ENCODE data around the gene USP7. TPM values are rescaled to one million over a fixed set of nuclear protein-coding genes. Genes with fewer than 3 reads are reported as not detected.

The USP7 gene
- total RNA-seq, 2 experiments from 2014 or later = 165 to 198 TPM

GRCh38 chr16:8887952-8888560 lies 75.7 kb downstream of the USP7 start:
- H3K27me3 Mint-ChIP-seq = peaks cover 3% of the 10 kb centered on the region
- H3K36me3 Mint-ChIP-seq (ENCODE audit: low read depth) = peaks cover 25% of the 10 kb centered on the region
- intact Hi-C loops (cut with DNase I, micrococcal nuclease) = loop anchor here in 1 of 2 experiments (2.0 kb wide), 1 partner anchor 61 kb away; no protein-coding TSS in a partner anchor
- H3K4me3 Mint-ChIP-seq = no peak overlapping the region
- no peak overlapping the region for H3K27ac Mint-ChIP-seq
- no peak for DNase-seq
- ChIA-PET CTCF (interaction anchor here (0.6 kb wide), 1 partner anchor 15 kb away, joined by 5 read pairs; no protein-coding TSS in a partner anchor), POLR2A (interaction anchor here (0.8 kb wide), 1 partner anchor 23 kb away, joined by 3 read pairs; no protein-coding TSS in a partner anchor)
- no peak for ATAC-seq
- peaks cover 17% of the 10 kb centered on the region for H3K4me1 Mint-ChIP-seq
- no peaks in the 10 kb centered on the region for H3K9me3 Mint-ChIP-seq (ENCODE audit: low read depth)

- no peaks in the 10 kb centered on the region for H3K9me3 Mint-ChIP-seq (ENCODE audit: low read depth)
- ChIA-PET POLR2A (no interaction called here), CTCF (no interaction called here)
- ATAC-seq (no peak), DNase-seq (no peak)
- H3K4me3 Mint-ChIP-seq = no peak overlapping the region
- H3K27ac Mint-ChIP-seq = peak overlapping the region; percentile 26
- H3K27me3 Mint-ChIP-seq = peaks cover 3% of the 10 kb centered on the region
- intact Hi-C loops (cut with DNase I, micrococcal nuclease) = no loop called here
- peaks cover 21% of the 10 kb centered on the region for H3K36me3 Mint-ChIP-seq (ENCODE audit: low read depth)
- peaks cover 17% of the 10 kb centered on the region for H3K4me1 Mint-ChIP-seq
Measured at GRCh38 chr16:8887431-8887765, 76.3 kb downstream of the USP7 start.

GRCh38 chr16:8886593-8887430 lies 76.9 kb downstream of the USP7 start:
- Mint-ChIP-seq H3K36me3 (ENCODE audit: low read depth) (peaks cover 19% of the 10 kb centered on the region), H3K9me3 (ENCODE audit: low read depth) (no peaks in the 10 kb centered on the region), H3K4me3 (no peak overlapping the region), H3K27me3 (peaks cover 3% of the 10 kb centered on the region), H3K4me1 (peaks cover 14% of the 10 kb centered on the region), H3K27ac (peak overlapping the region; percentile 26)
- ATAC-seq (no peak), DNase-seq (no peak)
- intact Hi-C loops (cut with DNase I, micrococcal nuclease) = no loop called here
- ChIA-PET POLR2A (interaction anchor here (0.8 kb wide), 1 partner anchor 35 kb away, joined by 3 read pairs; no protein-coding TSS in a partner anchor), CTCF (interaction anchor here (0.6 kb wide), 1 partner anchor 53 kb away, joined by 3 read pairs; no protein-coding TSS in a partner anchor)

DNA sequence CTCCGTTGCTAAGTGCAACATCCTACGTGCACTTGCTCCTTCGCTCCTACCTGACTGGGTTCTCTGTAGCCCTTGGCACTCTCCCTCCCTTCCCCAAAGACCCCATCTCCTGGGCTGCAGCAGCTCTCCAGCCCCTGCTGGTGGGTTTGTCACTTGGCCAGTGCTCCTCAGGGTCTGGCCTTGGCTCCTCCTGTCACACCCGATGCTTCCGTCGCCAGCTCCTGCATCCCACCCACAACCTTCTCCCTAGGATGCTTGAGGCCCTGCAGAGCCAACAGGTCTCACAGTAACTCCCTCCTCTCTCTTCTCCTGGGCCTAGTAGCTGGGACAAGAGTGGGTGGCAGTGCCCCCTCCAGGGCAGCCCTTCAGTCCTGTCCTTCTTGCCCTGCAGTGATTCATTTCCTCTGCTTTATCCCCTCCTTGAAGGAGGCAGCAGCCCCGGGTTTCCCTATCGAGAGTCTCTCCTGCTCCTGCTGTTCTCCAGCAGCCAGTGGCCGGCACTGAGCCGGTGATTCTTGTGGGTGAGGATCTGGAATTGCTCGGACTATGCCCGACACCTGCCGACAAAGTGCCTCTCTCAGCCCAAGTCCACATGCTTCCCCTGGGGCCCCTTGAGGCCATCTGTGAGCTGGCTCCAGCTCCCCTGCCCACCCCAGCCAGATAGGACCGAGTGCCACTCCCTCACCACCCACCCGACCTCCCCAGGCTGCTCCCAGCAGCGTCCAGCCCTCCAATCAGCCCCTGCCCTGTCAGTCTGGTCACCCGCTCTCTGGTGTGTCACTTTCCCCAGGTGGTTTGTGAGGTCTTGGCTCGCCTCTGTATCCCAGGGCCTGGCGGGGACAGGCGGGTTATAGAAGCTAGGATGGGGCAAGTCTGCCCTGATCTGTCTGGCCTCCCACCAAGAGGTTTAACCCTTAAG lies 77.8 kb downstream of the USP7 start:
- ChIA-PET POLR2A (interaction anchor here (0.8 kb wide), 1 partner anchor 34 kb away, joined by 3 read pairs; no protein-coding TSS in a partner anchor), CTCF (interaction anchor here (0.6 to 1.7 kb wide), 2 partner anchors 54 to 225 kb away, joined by 3 to 5 read pairs; no protein-coding TSS in a partner anchor)
- no peaks in the 10 kb centered on the region for H3K9me3 Mint-ChIP-seq (ENCODE audit: low read depth)
- H3K36me3 Mint-ChIP-seq (ENCODE audit: low read depth) = peaks cover 11% of the 10 kb centered on the region
- DNase-seq (no peak), ATAC-seq (peak; percentile 7)
- H3K4me1 Mint-ChIP-seq = peaks cover 7% of the 10 kb centered on the region
- intact Hi-C loops (cut with DNase I, micrococcal nuclease) = no loop called here
- H3K27ac Mint-ChIP-seq = no peak overlapping the region
- no peak overlapping the region for H3K4me3 Mint-ChIP-seq
- H3K27me3 Mint-ChIP-seq = peaks cover 3% of the 10 kb centered on the region

- peaks cover 7% of the 10 kb centered on the region for H3K4me1 Mint-ChIP-seq
- H3K27ac Mint-ChIP-seq = no peak overlapping the region
- H3K36me3 Mint-ChIP-seq (ENCODE audit: low read depth) = peaks cover 5% of the 10 kb centered on the region
- peaks cover 3% of the 10 kb centered on the region for H3K27me3 Mint-ChIP-seq
- ChIA-PET CTCF (interaction anchor here (0.6 to 3.4 kb wide), 2 partner anchors 10 to 18 kb away, joined by 3 to 15 read pairs; no protein-coding TSS in a partner anchor), POLR2A (no interaction called here)
- ATAC-seq (no peak), DNase-seq (no peak)
- intact Hi-C loops (cut with DNase I, micrococcal nuclease) = no loop called here
- no peaks in the 10 kb centered on the region for H3K9me3 Mint-ChIP-seq (ENCODE audit: low read depth)
- no peak overlapping the region for H3K4me3 Mint-ChIP-seq
Measured at GRCh38 chr16:8882725-8883377, 80.9 kb downstream of the USP7 start.

GRCh38 chr16:8882041-8882617 lies 81.6 kb downstream of the USP7 start, which contains the start of gene LITAFD:
TSS of gene LITAFD (plus strand) at chr16:8882351. CDS start at chr16:8884356, 2,005 bp downstream.
- H3K36me3 Mint-ChIP-seq (ENCODE audit: low read depth) = peaks cover 3% of the 10 kb centered on the region
- ChIA-PET POLR2A (no interaction called here), CTCF (interaction anchor here (0.7 to 3.4 kb wide), 6 partner anchors 9 to 252 kb away, joined by 3 to 31 read pairs (median 10); no protein-coding TSS in a partner anchor)
- DNase-seq (no peak), ATAC-seq (no peak)
- no peak within 1 kb of the TSS for H3K27ac Mint-ChIP-seq
- H3K9me3 Mint-ChIP-seq (ENCODE audit: low read depth) = no peaks in the 10 kb centered on the region
- H3K4me3 Mint-ChIP-seq = no peak within 1 kb of the TSS
- H3K4me1 Mint-ChIP-seq = peaks cover 7% of the 10 kb centered on the region
- intact Hi-C loops (cut with DNase I, micrococcal nuclease) = no loop called here
- H3K27me3 Mint-ChIP-seq = peaks cover 3% of the 10 kb centered on the region

- intact Hi-C loops (cut with DNase I, micrococcal nuclease) = loop anchor here (1.0 kb wide), 3 partner anchors 12 to 314 kb away; partner anchors contain the start of gene CARHSP1 (in 1 of the 2)
- CTCF ChIA-PET = interaction anchor here (0.6 to 3.4 kb wide), 29 partner anchors 8 to 1291 kb away, joined by 3 to 31 read pairs (median 4); partner anchors contain the start of genes CARHSP1 and TMEM186
- peaks cover 3% of the 10 kb centered on the region for H3K27me3 Mint-ChIP-seq
- ATAC-seq (no peak), DNase-seq (no peak)
- no peaks in the 10 kb centered on the region for H3K9me3 Mint-ChIP-seq (ENCODE audit: low read depth)
- POLR2A ChIA-PET = interaction anchor here (1.0 to 2.0 kb wide), 2 partner anchors 11 to 56 kb away, joined by 5 read pairs; no protein-coding TSS in a partner anchor
- no peak overlapping the region for H3K4me3 Mint-ChIP-seq
- H3K36me3 Mint-ChIP-seq (ENCODE audit: low read depth) = no peaks in the 10 kb centered on the region
- H3K4me1 Mint-ChIP-seq = peaks cover 6% of the 10 kb centered on the region
- no peak overlapping the region for H3K27ac Mint-ChIP-seq
Measured at GRCh38 chr16:8880839-8881510, 82.7 kb downstream of the USP7 start.

GRCh38 chr16:8878523-8878911 lies 85.2 kb downstream of the USP7 start:
- Mint-ChIP-seq H3K27ac (no peak overlapping the region), H3K27me3 (no peaks in the 10 kb centered on the region), H3K9me3 (ENCODE audit: low read depth) (no peaks in the 10 kb centered on the region), H3K4me1 (peaks cover 5% of the 10 kb centered on the region), H3K4me3 (no peak overlapping the region), H3K36me3 (ENCODE audit: low read depth) (no peaks in the 10 kb centered on the region)
- ATAC-seq (no peak), DNase-seq (no peak)
- ChIA-PET CTCF (interaction anchor here (1.1 to 3.2 kb wide), 2 partner anchors 9 to 217 kb away, joined by 3 to 25 read pairs; partner anchors contain the start of gene CARHSP1), POLR2A (no interaction called here)
- intact Hi-C loops (cut with DNase I, micrococcal nuclease) = no loop called here

DNA sequence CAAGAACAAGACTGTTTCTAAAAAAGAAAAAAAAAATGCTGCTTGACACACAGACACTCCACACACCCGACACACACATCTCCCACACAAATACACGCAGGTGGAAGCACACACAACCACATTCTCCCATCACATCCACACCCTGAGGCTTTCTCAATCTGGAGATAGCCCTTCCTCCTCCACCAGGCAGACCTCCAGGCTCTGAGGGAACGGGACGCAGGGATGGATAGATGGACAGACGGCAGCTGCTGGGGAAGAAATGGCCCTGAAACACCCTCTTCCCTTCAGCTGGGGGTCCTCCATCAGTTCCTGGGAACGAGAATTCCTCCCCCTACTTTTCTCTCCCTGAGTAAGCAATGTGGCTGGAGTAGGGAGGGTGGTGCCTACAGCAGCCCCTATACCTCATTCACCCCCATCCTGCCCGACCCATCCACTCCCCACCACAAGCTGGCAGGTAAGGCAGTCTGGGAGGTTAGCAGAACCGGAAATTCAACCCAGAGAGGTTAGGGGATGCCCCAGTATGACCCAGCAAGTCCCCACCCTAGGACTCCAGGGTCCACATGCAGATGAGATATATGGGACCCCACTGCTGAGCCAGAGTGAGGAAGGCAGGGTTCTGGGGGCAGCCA lies 85.7 kb downstream of the USP7 start:
- intact Hi-C loops (cut with DNase I, micrococcal nuclease) = no loop called here
- H3K27me3 Mint-ChIP-seq = no peaks in the 10 kb centered on the region
- no peak overlapping the region for H3K4me3 Mint-ChIP-seq
- DNase-seq = no peak
- no peak for ATAC-seq
- ChIA-PET CTCF (interaction anchor here (0.7 to 3.2 kb wide), 3 partner anchors 9 to 216 kb away, joined by 3 to 25 read pairs (median 3); partner anchors contain the start of gene CARHSP1), POLR2A (no interaction called here)
- H3K9me3 Mint-ChIP-seq (ENCODE audit: low read depth) = no peaks in the 10 kb centered on the region
- H3K36me3 Mint-ChIP-seq (ENCODE audit: low read depth) = no peaks in the 10 kb centered on the region
- peaks cover 5% of the 10 kb centered on the region for H3K4me1 Mint-ChIP-seq
- H3K27ac Mint-ChIP-seq = no peak overlapping the region

Data from activated CD4-positive, alpha-beta T cell treated with anti-CD3 and anti-CD28 coated beads for 36 hours (primary cell).